HCT116 (cell line): ENCODE measurements around the gene IMMP2L. TPM values are rescaled to one million over a fixed set of nuclear protein-coding genes. Genes with fewer than 3 reads are reported as not detected.

Source experiments
- ATAC-seq: fragments of 200-7000 bp; cut with Tn5 transposase; 2 replicates; pipeline ENCODE4 v1.9.1; 2020; ENCODE audit warnings: mild to moderate bottlenecking, moderate library complexity
- BruUV-seq: library from RNA; stranded (reverse); fragments of 400-500 nt; replicated peaks from 2 replicates; lab custom pipeline; 2021; lab: Mats Ljungman, UMichigan
- CTCF ChIA-PET: fragments of 300-600 bp; sonication (Branson Sonifier 250); formaldehyde crosslinking; loops from one replicate; lab custom pipeline; 2021; ENCODE audit warnings: antibody characterized with exemption; lab: Charles Lee
- POLR2A ChIA-PET: fragments of 300-600, 350-600 bp; sonication (Branson Sonifier 250); formaldehyde crosslinking; loops from one replicate; lab custom pipeline; 2021; ENCODE audit warnings: antibody characterized with exemption; lab: Charles Lee
- RAD21 ChIA-PET, 2 experiments: fragments of 300-600 bp; sonication (Branson Sonifier 250); formaldehyde crosslinking; loops; one replicate each; lab custom pipeline; 2023; ENCODE audit warnings: low total read pairs in 2 of 2; ENCODE audit not compliant: uncharacterized antibody in 2 of 2, unreplicated experiment in 2 of 2, low non-redundant PET in 1 of 2; lab: Charles Lee
- DNase-seq: peaks from one replicate; pipeline ENCODE4 v3.0.0-alpha.2; 2010; ENCODE audit warnings: low read depth, low spot score
- H2AFZ ChIP-seq: fragments of 200-600 bp; shearing (Covaris generic), sonication (generic); 2 replicates; pipeline ENCODE4 v1.6.1; 2017; ENCODE audit warnings: low read depth, mixed run types, mixed read lengths, antibody characterized with exemption, low read length; ENCODE audit not compliant: poor library complexity, severe bottlenecking
- H3K27ac ChIP-seq: 2 replicates; pipeline ENCODE4 v1.5.1; 2012; ENCODE audit warnings: low read depth, low read length
- H3K27me3 ChIP-seq: fragments of 200-600 bp; sonication (generic); 2 replicates; pipeline ENCODE4 v1.6.1; 2016; ENCODE audit warnings: mixed run types, low read length, mixed read lengths; ENCODE audit not compliant: insufficient read depth
- H3K36me3 ChIP-seq, 2 experiments: fragments of 200-500 bp in 1 of 2; fragments of 200-600 bp in 1 of 2; sonication (Bioruptor generic) in 1 of 2; sonication (generic) in 1 of 2; 2 replicates each; pipeline versions ENCODE4 v1.5.1 to v1.6.1; 2014 to 2016; ENCODE audit warnings: low read length in 2 of 2, inconsistent platforms in 1 of 2, mixed read lengths in 1 of 2, mixed run types in 1 of 2; ENCODE audit not compliant: insufficient read depth in 2 of 2, control insufficient read depth in 1 of 2
- H3K4me1 ChIP-seq, 2 experiments: fragments of 200-600 bp in 1 of 2; sonication (generic) in 1 of 2; 2 replicates each; pipeline versions ENCODE4 v1.5.1 to v1.6.1; 2012 to 2017; ENCODE audit warnings: low read length in 2 of 2, inconsistent platforms in 1 of 2, mild to moderate bottlenecking in 1 of 2, mixed read lengths in 1 of 2, mixed run types in 1 of 2, moderate library complexity in 1 of 2; ENCODE audit not compliant: insufficient read depth in 2 of 2, control insufficient read depth in 1 of 2
- H3K4me2 ChIP-seq: fragments of 200-600 bp; sonication (generic); 2 replicates; pipeline ENCODE4 v1.6.1; 2017; ENCODE audit warnings: mixed run types, low read length, mixed read lengths
- H3K4me3 ChIP-seq, 2 experiments: fragments of 200-600 bp in 1 of 2; sonication (generic) in 1 of 2; replicated peaks in 1 of 2; 2 replicates each; pipeline ENCODE4 v1.5.1; 2011 to 2016; ENCODE audit warnings: low read length in 2 of 2, control low read depth in 1 of 2, low read depth in 1 of 2, mild to moderate bottlenecking in 1 of 2, mixed read lengths in 1 of 2, mixed run types in 1 of 2
- H3K79me2 ChIP-seq: fragments of 200-600 bp; sonication (generic); 2 replicates; pipeline ENCODE4 v1.6.1; 2017; ENCODE audit warnings: mild to moderate bottlenecking, mixed run types, low read length, moderate library complexity, mixed read lengths; ENCODE audit not compliant: insufficient read depth
- H3K9ac ChIP-seq: fragments of 200-600 bp; sonication (generic); 2 replicates; pipeline ENCODE4 v1.6.1; 2016; ENCODE audit warnings: low read length, mixed read lengths
- H3K9me2 ChIP-seq: fragments of 200-600 bp; sonication (generic), shearing (Covaris generic); 2 replicates; pipeline ENCODE4 v1.6.1; 2017; ENCODE audit warnings: mixed run types, mild to moderate bottlenecking, moderate library complexity; ENCODE audit not compliant: insufficient read depth
- H3K9me3 ChIP-seq, 2 experiments: fragments of 200-500 bp in 1 of 2; fragments of 200-600 bp in 1 of 2; sonication (Bioruptor generic) in 1 of 2; sonication (generic) in 1 of 2; 2 replicates each; pipeline ENCODE4 v1.6.1; 2014 to 2017; ENCODE audit warnings: low read length in 2 of 2, mixed read lengths in 2 of 2, inconsistent platforms in 1 of 2, low read depth in 1 of 2, mild to moderate bottlenecking in 1 of 2, mixed run types in 1 of 2, moderate library complexity in 1 of 2; ENCODE audit not compliant: control insufficient read depth in 1 of 2, insufficient read depth in 1 of 2
- H4K20me1 ChIP-seq: fragments of 200-600 bp; sonication (generic), shearing (Covaris generic); 2 replicates; pipeline ENCODE4 v1.6.1; 2017; ENCODE audit warnings: mixed run types, mild to moderate bottlenecking, moderate library complexity; ENCODE audit not compliant: insufficient read depth
- CEBPB ChIP-seq: IDR thresholded peaks from 2 replicates; pipeline ENCODE4 v1.6.1; 2012; ENCODE audit warnings: low read depth
- JUND ChIP-seq: IDR thresholded peaks from 2 replicates; pipeline ENCODE4 v1.6.1; 2012
- POLR2A ChIP-seq: IDR thresholded peaks from 2 replicates; pipeline ENCODE4 v1.7.0; 2011; ENCODE audit warnings: borderline replicate concordance; ENCODE audit not compliant: insufficient read depth, insufficient read length; ENCODE audit errors: extremely low read depth
- SIN3A ChIP-seq: IDR thresholded peaks from 2 replicates; pipeline ENCODE4 v1.6.1; 2012; ENCODE audit warnings: low read depth
- SP1 ChIP-seq: IDR thresholded peaks from 2 replicates; pipeline ENCODE4 v1.6.1; 2012; ENCODE audit warnings: low read depth
- SRF ChIP-seq: IDR thresholded peaks from 2 replicates; pipeline ENCODE4 v1.6.1; 2012; ENCODE audit warnings: low read depth
- TCF7L2 ChIP-seq: IDR thresholded peaks from 2 replicates; pipeline ENCODE4 v1.7.0; 2011; ENCODE audit warnings: borderline replicate concordance, inconsistent platforms; ENCODE audit not compliant: insufficient read depth, insufficient read length; ENCODE audit errors: extremely low read depth
- YY1 ChIP-seq: IDR thresholded peaks from 2 replicates; pipeline ENCODE4 v1.6.1; 2011; ENCODE audit warnings: low read length, low read depth, moderate library complexity, mild to moderate bottlenecking; ENCODE audit not compliant: insufficient replicate concordance; ENCODE audit errors: extremely low read depth
- ZFX ChIP-seq: fragments of 450-650 bp; IDR thresholded peaks from 2 replicates; pipeline ENCODE4 v1.6.1; 2017
- ZNF274 ChIP-seq: fragments of 200-500 bp; sonication (Bioruptor generic); IDR thresholded peaks from 2 replicates; pipeline ENCODE4 v1.6.1; 2014; ENCODE audit warnings: mild to moderate bottlenecking, low read depth, low read length, inconsistent platforms
- intact Hi-C: fragments of 100-400 bp; cut with micrococcal nuclease; formaldehyde crosslinking; loops from 2 replicates; pipeline ENCODE4 v1.10.0; 2022
- total RNA-seq: library from RNA; stranded (reverse); gene quantifications from one replicate; pipeline ENCODE4 v1.2.1, GENCODE V29; 2021; ENCODE audit not compliant: unreplicated experiment
- TF ChIP-seq, protein P1 (sequence below): IDR thresholded peaks from 2 replicates; pipeline ENCODE4 v1.6.1; 2012

Gene IMMP2L
- total RNA-seq, 1 experiment from 2014 or later: 21.1 TPM

GRCh38 chr7:111476586-111477293 is 85.6 kb downstream of the IMMP2L start:
- Histone ChIP-seq H3K27me3 (no peaks in the 10 kb centered on the region), H3K9me3 (no peaks in the 10 kb centered on the region), H3K9ac (no peak overlapping the region), H3K4me3 (no peak overlapping the region), H3K27ac (no peak overlapping the region), H4K20me1 (no peaks in the 10 kb centered on the region), H3K4me2 (no peak overlapping the region), H3K79me2 (no peaks in the 10 kb centered on the region), H3K36me3 (no peaks in the 10 kb centered on the region), H2AFZ (no peak overlapping the region), H3K9me2 (no peaks in the 10 kb centered on the region), H3K4me1 (no peaks in the 10 kb centered on the region)
- ChIA-PET RAD21 (no interaction called here), POLR2A (no interaction called here), CTCF (no interaction called here)
- intact Hi-C loops: loop anchor here (10.0 kb wide), 1 partner anchor 872 kb away; no protein-coding TSS in a partner anchor
- no TSS peak for BruUV-seq
- DNase-seq: no peak
- no peak for ATAC-seq
- TF ChIP-seq SIN3A (no peak), TCF7L2 (no peak), ZFX (no peak), YY1 (no peak), POLR2A (no peak), SP1 (no peak), JUND (no peak), ZNF274 (no peak)
- TF ChIP-seq, protein P1, sequence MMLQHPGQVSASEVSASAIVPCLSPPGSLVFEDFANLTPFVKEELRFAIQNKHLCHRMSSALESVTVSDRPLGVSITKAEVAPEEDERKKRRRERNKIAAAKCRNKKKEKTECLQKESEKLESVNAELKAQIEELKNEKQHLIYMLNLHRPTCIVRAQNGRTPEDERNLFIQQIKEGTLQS: no peak

- Histone ChIP-seq H3K79me2 (no peaks in the 10 kb centered on the region), H3K27me3 (no peaks in the 10 kb centered on the region), H3K9me3 (no peaks in the 10 kb centered on the region), H3K27ac (no peak overlapping the region), H2AFZ (no peak overlapping the region), H3K4me2 (no peak overlapping the region), H3K9ac (no peak overlapping the region), H3K9me2 (no peaks in the 10 kb centered on the region), H4K20me1 (no peaks in the 10 kb centered on the region), H3K36me3 (no peaks in the 10 kb centered on the region)
- BruUV-seq: no TSS peak
- CTCF ChIA-PET: no interaction called here
- ATAC-seq (no peak), DNase-seq (no peak)
- POLR2A ChIA-PET: no interaction called here
- intact Hi-C loops: loop anchor here (10.0 kb wide), 1 partner anchor 871 kb away; no protein-coding TSS in a partner anchor
- RAD21 ChIA-PET: no interaction called here
- TF ChIP-seq ZNF274 (no peak), YY1 (no peak), CEBPB (0 out of 2 replicates have a peak, but pooled peaks have one; percentile 24), SRF (no peak)
- TF ChIP-seq, all 23 proteins: peak for 1
- no peak overlapping the region for H3K4me3 ChIP-seq
- H3K4me1 ChIP-seq: no peaks in the 10 kb centered on the region
Measured at GRCh38 chr7:111475959-111476358, 86.3 kb downstream of the IMMP2L start.
